NCI-H2081 (cell line): Measurements from ENCODE around the gene SSC5D.

Experiments used
- DNase-seq, 2 experiments: peaks; one replicate each; lab custom pipeline; 2025; lab: John Stamatoyannopoulos, UW

SSC5D gene

DNA sequence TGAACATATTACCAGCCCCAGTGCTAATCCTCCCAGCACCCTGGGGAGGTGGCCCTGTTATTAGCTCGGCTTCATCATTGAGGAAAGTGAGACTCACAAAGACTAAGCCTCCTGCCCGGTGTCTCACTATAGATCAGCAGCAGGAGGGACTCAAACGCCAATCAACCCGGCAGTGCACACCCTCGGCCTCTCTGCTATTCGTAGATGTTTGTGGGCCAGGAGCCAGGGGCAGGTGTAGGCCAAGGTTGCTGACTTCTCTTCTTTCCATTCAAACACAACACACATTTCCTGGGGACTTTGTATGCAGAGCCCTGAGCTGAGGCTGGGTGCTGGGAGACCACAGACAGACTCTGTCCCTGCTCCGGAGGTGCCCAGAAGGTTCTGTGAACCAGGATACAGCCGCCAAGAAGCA lies 66.5 kb downstream of the SSC5D start:
- DNase-seq, result peak; percentile 53 to 76

DNA sequence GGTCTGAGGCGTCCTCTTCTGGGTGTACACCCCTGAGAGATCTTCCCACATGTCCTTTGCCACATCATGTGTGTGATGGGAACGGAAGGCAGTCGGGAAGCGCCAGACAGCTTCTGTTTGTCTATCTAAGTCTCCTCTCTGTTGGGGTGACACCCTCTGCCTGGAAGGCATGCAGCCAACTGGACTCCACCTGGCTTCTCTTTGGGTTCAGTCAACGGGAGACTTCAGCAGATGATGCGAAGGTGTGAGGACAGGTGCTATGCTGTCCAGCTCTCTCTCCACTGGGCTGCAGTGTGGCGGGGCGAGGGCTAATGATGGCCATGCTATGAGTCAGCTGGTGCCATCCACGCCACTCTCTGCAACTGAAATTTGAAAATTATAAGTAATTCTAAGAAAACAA lies 71.4 kb downstream of the SSC5D start:
- no peak for DNase-seq

DNA sequence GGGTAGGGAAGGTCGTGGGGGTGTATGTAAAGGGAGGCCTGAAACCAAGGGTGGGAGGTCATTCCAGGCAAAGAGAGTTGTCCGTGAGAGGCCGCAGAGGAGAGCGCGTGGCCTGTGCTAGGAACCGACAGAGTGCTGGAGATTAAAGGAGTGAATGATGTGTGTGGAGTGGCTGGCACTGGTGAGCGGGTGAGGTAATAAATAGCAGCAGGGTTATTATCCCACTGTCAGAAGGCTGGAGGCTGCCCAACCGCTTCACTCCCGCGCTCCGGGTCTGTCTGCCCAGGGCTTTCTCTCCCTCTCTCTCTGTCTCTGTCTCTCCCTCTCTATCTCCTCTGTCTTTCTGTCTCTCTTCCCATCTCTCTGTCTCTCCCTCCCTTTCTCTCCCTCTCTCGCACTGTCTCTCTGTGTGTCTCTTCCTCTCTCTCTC lies 75.0 kb downstream of the SSC5D start:
- DNase-seq, result no peak

GRCh38 chr19:55566823-55567222 lies 78.6 kb downstream of the SSC5D start:
- no peak for DNase-seq

GRCh38 chr19:55567708-55568328 lies 79.6 kb downstream of the SSC5D start:
- DNase-seq, result no peak
